Measurements from ENCODE around the gene ADAMTS1.

Gene ADAMTS1

GRCh38 chr21:26844258-26845065, 747 bp downstream of the ADAMTS1 start:
- no peak for DNase-seq (ENCODE audit: low read depth)

- DNase-seq (ENCODE audit: low read depth): no peak
These were observed 1.3 kb downstream of the ADAMTS1 start for GRCh38 chr21:26843933-26844257.

GRCh38 chr21:26842974-26843932, 2.0 kb downstream of the ADAMTS1 start:
- no peak for DNase-seq (ENCODE audit: low read depth)

GRCh38 chr21:26842300-26842699, 2.9 kb downstream of the ADAMTS1 start:
- DNase-seq (ENCODE audit: low read depth): no peak

- DNase-seq (ENCODE audit: low read depth): no peak
These were observed 4.3 kb downstream of the ADAMTS1 start for GRCh38 chr21:26840912-26841311.

- no peak for DNase-seq (ENCODE audit: low read depth)
These were observed 5.0 kb downstream of the ADAMTS1 start for GRCh38 chr21:26840201-26840600.

GRCh38 chr21:26837539-26837938, 7.7 kb downstream of the ADAMTS1 start:
- no peak for DNase-seq (ENCODE audit: low read depth)

- no peak for DNase-seq (ENCODE audit: low read depth)
These were observed 8.7 kb downstream of the ADAMTS1 start for GRCh38 chr21:26836528-26836927.

GRCh38 chr21:26835714-26836265, 9.4 kb downstream of the ADAMTS1 start:
- DNase-seq (ENCODE audit: low read depth): no peak

- DNase-seq (ENCODE audit: low read depth): no peak
These were observed 10.0 kb downstream of the ADAMTS1 start for GRCh38 chr21:26835027-26835713.

GRCh38 chr21:26834181-26834905, 10.9 kb downstream of the ADAMTS1 start:
- DNase-seq (ENCODE audit: low read depth): no peak

GRCh38 chr21:26833460-26833939, 11.7 kb downstream of the ADAMTS1 start:
- no peak for DNase-seq (ENCODE audit: low read depth)

GRCh38 chr21:26833011-26833410, 12.2 kb downstream of the ADAMTS1 start:
- no peak for DNase-seq (ENCODE audit: low read depth)

- DNase-seq (ENCODE audit: low read depth): no peak
These were observed 12.7 kb downstream of the ADAMTS1 start for GRCh38 chr21:26832546-26832945.

GRCh38 chr21:26826801-26827200, 18.4 kb downstream of the ADAMTS1 start:
- DNase-seq (ENCODE audit: low read depth): no peak

GRCh38 chr21:26820509-26820908, 24.7 kb downstream of the ADAMTS1 start:
- DNase-seq (ENCODE audit: low read depth): no peak

- no peak for DNase-seq (ENCODE audit: low read depth)
These were observed 25.4 kb downstream of the ADAMTS1 start for GRCh38 chr21:26819740-26820324.

- no peak for DNase-seq (ENCODE audit: low read depth)
These were observed 26.3 kb downstream of the ADAMTS1 start for GRCh38 chr21:26818906-26819305.

- no peak for DNase-seq (ENCODE audit: low read depth)
These were observed 30.0 kb downstream of the ADAMTS1 start for GRCh38 chr21:26815197-26815596.

GRCh38 chr21:26814386-26814785, 30.8 kb downstream of the ADAMTS1 start:
- no peak for DNase-seq (ENCODE audit: low read depth)

- DNase-seq (ENCODE audit: low read depth): no peak
These were observed 31.7 kb downstream of the ADAMTS1 start for GRCh38 chr21:26813426-26813998.

Data from stimulated activated CD8-positive, alpha-beta memory T cell treated with anti-CD3 and anti-CD28 coated beads, Interleukin-12 subunit alpha, Interleukin-12 subunit beta, amount 100 ng/mL, for 1 hour (primary cell).